SK-N-MC (cell line): ENCODE results near the gene SPEM1.

Experiments
- DNase-seq: peaks from one replicate; pipeline ENCODE4 v3.0.0-alpha.2; 2011; ENCODE audit warnings: low read depth, low spot score
- H3K27ac ChIP-seq: fragments of 200-600 bp; sonication (generic); 2 replicates; pipeline ENCODE4 v1.5.1; 2016; ENCODE audit warnings: mixed run types
- H3K36me3 ChIP-seq: fragments of 200-600 bp; sonication (generic); 2 replicates; pipeline ENCODE4 v1.6.1; 2017; ENCODE audit warnings: antibody characterized with exemption, low read length, mixed read lengths; ENCODE audit not compliant: insufficient read depth
- H3K4me3 ChIP-seq: fragments of 200-600 bp; sonication (generic); 2 replicates; pipeline ENCODE4 v1.5.1; 2016
- H3K9ac ChIP-seq: fragments of 200-600 bp; sonication (generic); 2 replicates; pipeline ENCODE4 v1.8.0; 2017; ENCODE audit warnings: mixed run types, mixed read lengths; ENCODE audit not compliant: insufficient read length
- H3K9me3 ChIP-seq: fragments of 200-600 bp; sonication (generic); 2 replicates; pipeline ENCODE4 v1.6.1; 2017; ENCODE audit warnings: low read depth, mild to moderate bottlenecking, antibody characterized with exemption, low read length, moderate library complexity, mixed read lengths
- EZH2 ChIP-seq: fragments of 200-600 bp; sonication (generic); IDR thresholded peaks from one replicate; pipeline ENCODE4 v1.6.1; 2017; ENCODE audit warnings: antibody characterized with exemption
- FOXP2 ChIP-seq: optimal IDR thresholded peaks from 2 replicates; pipeline ENCODE3; 2011; ENCODE audit warnings: mild to moderate bottlenecking, moderate library complexity; ENCODE audit not compliant: insufficient read depth; ENCODE audit errors: extremely low read length, control extremely low read depth
- POLR2AphosphoS5 ChIP-seq: IDR thresholded peaks from 2 replicates; pipeline ENCODE4 v1.6.1; 2012; ENCODE audit warnings: mild to moderate bottlenecking, low read depth, low read length, borderline replicate concordance

The SPEM1 gene

GRCh38 chr17:7405350-7406234, 14.5 kb upstream of the SPEM1 start:
- Histone ChIP-seq H3K27ac (no peak overlapping the region), H3K36me3 (0 out of 2 replicates have a peak, but pooled peaks cover 5% of the 10 kb centered on the region), H3K9me3 (no peaks in the 10 kb centered on the region), H3K9ac (peak overlapping the region; percentile 77), H3K4me3 (peak overlapping the region; percentile 95)
- DNase-seq, result no peak
- no peak for TF ChIP-seq FOXP2
- TF ChIP-seq EZH2, result no peak
- TF ChIP-seq POLR2AphosphoS5, result no peak

DNA sequence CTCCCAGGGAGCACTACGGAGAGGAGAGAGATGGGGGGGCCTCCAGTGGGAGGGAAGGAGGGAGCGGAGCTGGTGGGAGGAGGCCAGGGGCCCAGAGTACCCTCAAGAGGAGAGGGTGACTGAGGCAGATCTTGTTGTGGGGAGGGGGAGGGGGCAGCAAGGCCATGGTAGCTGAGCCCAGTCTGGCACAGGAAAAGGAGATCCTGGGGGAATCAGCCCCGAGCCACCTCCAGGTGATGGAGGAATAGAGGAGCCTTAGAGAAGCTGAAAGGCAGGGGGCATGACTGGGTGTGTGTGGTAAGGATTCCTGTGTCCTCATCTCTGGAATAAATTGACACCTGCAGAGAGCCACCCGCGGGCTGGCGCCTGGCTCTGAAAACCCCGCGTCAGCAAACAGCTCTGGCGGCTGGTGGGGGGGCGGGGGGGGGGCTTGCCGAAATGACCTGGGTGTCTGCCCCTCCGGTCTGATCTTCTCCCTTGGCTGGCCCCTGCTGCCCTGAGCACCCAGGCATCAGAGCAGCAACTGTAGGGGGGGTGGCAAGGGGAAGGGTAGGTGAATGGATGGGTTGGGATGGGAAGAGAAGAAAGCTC, 13.8 kb upstream of the SPEM1 start:
- Histone ChIP-seq H3K9ac (no peak overlapping the region), H3K9me3 (no peaks in the 10 kb centered on the region), H3K4me3 (peak overlapping the region; percentile 95), H3K36me3 (0 out of 2 replicates have a peak, but pooled peaks cover 5% of the 10 kb centered on the region), H3K27ac (no peak overlapping the region)
- no peak for TF ChIP-seq EZH2
- no peak for TF ChIP-seq FOXP2
- TF ChIP-seq POLR2AphosphoS5, result no peak
- DNase-seq, result no peak

DNA sequence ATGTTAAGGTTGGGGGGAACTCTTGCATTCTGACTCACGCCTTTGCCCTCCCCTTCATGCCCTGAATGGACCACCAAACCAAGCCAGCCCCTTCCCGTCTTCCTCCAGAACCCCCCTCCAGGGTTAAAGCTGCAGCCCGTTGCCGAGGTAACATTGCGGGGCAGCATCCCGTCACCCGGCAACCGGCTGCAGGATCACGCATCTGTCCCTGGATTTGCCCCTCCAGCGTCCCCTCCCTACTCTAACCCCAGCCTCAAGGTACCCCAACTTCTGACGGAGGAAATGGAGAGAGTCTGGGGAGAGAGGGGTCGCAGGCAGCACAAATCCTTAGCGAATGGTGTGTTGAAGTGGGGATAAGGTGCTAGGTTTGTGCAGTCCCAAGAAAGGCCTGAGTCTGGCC, 13.0 kb upstream of the SPEM1 start:
- H3K4me3 ChIP-seq, result no peak overlapping the region
- no peak for TF ChIP-seq POLR2AphosphoS5
- TF ChIP-seq EZH2, result no peak
- no peak for TF ChIP-seq FOXP2

DNA sequence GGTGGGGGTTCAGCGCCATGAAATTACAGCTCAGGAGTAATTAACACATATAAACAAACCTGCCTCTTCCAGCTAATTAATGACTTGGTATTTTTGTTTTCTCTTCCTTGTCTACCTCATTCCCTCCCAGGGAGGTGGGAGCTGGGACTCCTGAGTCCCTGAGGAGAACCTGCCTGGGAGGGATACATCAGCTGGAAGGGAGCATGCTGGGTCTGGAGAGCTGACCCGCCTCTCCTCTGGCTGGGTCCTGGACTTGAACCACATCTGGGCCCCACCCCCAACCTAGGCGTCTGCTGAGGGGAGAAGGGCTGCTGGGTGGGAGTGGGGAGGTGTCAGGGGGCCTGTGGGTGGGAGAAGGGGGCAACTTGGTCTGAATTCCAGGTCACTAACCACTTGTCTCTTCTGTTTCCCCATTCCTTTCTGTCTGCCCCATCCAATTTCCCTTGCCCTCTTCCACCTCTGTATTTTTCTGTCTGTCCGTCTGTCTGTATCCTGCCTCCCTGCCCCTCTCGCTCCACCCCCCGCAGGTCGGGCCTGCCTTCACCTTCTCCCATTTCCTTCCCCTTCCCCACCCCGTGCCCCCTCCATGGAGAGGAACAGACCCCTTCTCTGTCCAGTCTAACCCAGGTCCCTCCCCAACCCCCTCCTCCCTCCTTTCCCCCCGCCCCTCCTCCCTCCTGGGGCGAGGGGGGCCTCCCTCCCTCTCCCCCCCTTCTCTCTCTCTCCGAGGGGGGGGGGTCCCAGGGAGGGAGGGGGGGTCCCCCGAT, 12.5 kb upstream of the SPEM1 start, which contains the start of gene NLGN2:
Gene NLGN2, plus strand, starts transcription at position 361 of the 767 bp plus-strand sequence. CDS start 411 bp downstream, outside the sequence.
- Histone ChIP-seq H3K27ac (no peak within 1 kb of the TSS), H3K36me3 (0 out of 2 replicates have a peak, but pooled peaks cover 5% of the 10 kb centered on the region), H3K4me3 (no peak within 1 kb of the TSS), H3K9ac (no peak within 1 kb of the TSS), H3K9me3 (no peaks in the 10 kb centered on the region)
- TF ChIP-seq POLR2AphosphoS5 (no peak), FOXP2 (no peak), EZH2 (no peak)
- no peak for DNase-seq

More for the DNA sequence above, 13.0 kb upstream of the SPEM1 start:
- Histone ChIP-seq H3K27ac (no peak overlapping the region), H3K9ac (no peak overlapping the region), H3K36me3 (0 out of 2 replicates have a peak, but pooled peaks cover 5% of the 10 kb centered on the region), H3K9me3 (no peaks in the 10 kb centered on the region)
- DNase-seq, result no peak

- no peak for TF ChIP-seq FOXP2
- no peak for TF ChIP-seq POLR2AphosphoS5
- no peak for TF ChIP-seq EZH2
- Histone ChIP-seq H3K9ac (no peak overlapping the region), H3K27ac (no peak overlapping the region), H3K9me3 (no peaks in the 10 kb centered on the region), H3K4me3 (no peak overlapping the region), H3K36me3 (0 out of 2 replicates have a peak, but pooled peaks cover 5% of the 10 kb centered on the region)
- no peak for DNase-seq
Observed at GRCh38 chr17:7408252-7408727, 11.8 kb upstream of the SPEM1 start.

DNA sequence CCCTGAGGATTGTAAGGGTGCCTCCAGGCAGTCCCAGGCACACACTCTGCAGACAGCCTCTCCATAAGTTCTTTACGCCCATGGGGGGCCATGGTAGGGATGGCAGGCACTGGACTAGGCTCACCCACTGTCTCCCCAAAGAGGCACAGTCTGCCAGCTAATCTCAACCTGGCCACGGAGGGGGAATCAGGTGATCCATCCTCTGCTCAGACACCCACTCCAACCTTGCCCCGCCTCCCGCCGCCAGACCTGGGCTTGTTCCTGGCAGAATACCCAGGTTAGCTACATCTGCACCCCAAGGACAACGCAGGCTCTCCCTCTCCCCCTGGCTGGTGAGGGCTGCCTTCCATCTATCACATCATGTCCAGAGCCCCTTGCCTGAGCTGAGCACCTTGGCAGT, 11.3 kb upstream of the SPEM1 start:
- H3K4me3 ChIP-seq, result no peak overlapping the region
- 0 out of 2 replicates have a peak, but pooled peaks cover 5% of the 10 kb centered on the region for H3K36me3 ChIP-seq
- TF ChIP-seq EZH2 (no peak), POLR2AphosphoS5 (no peak), FOXP2 (no peak)
- no peak overlapping the region for H3K27ac ChIP-seq
- no peaks in the 10 kb centered on the region for H3K9me3 ChIP-seq
- no peak for DNase-seq
- H3K9ac ChIP-seq, result no peak overlapping the region

GRCh38 chr17:7409716-7410115, 10.4 kb upstream of the SPEM1 start:
- no peak overlapping the region for H3K4me3 ChIP-seq
- H3K9ac ChIP-seq, result no peak overlapping the region
- H3K9me3 ChIP-seq, result no peaks in the 10 kb centered on the region
- 0 out of 2 replicates have a peak, but pooled peaks cover 5% of the 10 kb centered on the region for H3K36me3 ChIP-seq
- no peak for DNase-seq
- H3K27ac ChIP-seq, result no peak overlapping the region
- no peak for TF ChIP-seq FOXP2
- TF ChIP-seq POLR2AphosphoS5, result no peak
- TF ChIP-seq EZH2, result no peak
